ENCODE measurements around the gene PDLIM3.

PDLIM3 gene

DNA sequence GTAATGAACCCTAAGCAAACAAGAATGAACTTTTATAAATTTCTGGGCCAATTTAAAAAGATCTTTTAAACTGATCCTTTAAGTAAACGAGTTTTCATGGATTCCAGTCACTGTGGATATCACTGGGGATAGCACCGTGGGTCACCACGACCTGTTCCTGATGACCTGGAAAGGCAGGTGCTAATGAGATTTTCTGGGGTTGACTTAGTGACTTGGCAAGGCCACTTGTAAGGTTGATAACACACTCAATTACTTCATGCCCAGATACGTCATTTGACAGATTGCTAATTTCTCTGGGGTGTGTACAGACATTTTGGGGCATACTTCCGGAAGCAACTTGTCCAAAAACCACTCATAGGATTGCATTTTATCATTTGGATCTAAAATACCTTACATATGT is 24.5 kb downstream of the PDLIM3 start:
- TF ChIP-seq, protein P1, sequence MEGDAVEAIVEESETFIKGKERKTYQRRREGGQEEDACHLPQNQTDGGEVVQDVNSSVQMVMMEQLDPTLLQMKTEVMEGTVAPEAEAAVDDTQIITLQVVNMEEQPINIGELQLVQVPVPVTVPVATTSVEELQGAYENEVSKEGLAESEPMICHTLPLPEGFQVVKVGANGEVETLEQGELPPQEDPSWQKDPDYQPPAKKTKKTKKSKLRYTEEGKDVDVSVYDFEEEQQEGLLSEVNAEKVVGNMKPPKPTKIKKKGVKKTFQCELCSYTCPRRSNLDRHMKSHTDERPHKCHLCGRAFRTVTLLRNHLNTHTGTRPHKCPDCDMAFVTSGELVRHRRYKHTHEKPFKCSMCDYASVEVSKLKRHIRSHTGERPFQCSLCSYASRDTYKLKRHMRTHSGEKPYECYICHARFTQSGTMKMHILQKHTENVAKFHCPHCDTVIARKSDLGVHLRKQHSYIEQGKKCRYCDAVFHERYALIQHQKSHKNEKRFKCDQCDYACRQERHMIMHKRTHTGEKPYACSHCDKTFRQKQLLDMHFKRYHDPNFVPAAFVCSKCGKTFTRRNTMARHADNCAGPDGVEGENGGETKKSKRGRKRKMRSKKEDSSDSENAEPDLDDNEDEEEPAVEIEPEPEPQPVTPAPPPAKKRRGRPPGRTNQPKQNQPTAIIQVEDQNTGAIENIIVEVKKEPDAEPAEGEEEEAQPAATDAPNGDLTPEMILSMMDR (IDR thresholded peaks at IDR 0.05; ENCODE audit: low read depth, low read length, poor library complexity, severe bottlenecking) = no peak
- TF ChIP-seq EZH2phosphoT487 (IDR thresholded peaks at IDR 0.05; ENCODE audit: borderline replicate concordance, low read length) = no peak
- H3K27me3 ChIP-seq (ENCODE audit: control insufficient read depth, low read length) = peaks cover 19% of the 10 kb centered on the region
- H3K36me3 ChIP-seq (ENCODE audit: control insufficient read depth, low read length) = no peaks in the 10 kb centered on the region

DNA sequence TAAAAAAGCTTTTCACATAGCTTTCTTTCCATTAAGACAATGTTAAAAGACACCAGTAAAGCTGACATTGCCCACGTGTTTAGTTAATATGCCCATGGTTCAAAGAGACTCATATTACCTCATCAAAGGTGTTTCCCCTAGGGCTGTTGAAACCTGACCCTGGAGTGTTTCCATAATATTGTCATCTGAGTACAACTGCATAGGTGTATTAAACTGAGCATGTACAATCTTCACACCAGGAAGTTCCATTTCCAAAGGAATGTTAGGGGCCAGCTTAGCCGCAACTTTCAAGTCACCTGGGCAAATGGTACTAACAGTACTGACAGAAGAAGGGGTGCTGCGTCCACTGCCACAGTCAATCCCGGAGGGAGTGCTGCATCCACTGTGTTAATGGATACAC is 27.1 kb downstream of the PDLIM3 start:
- no peak overlapping the region for H3K4me3 ChIP-seq (ENCODE audit: low read length)
- H3K9me3 ChIP-seq (ENCODE audit: control insufficient read depth, insufficient read depth, low read length) = no peaks in the 10 kb centered on the region
- H3K4me2 ChIP-seq (ENCODE audit: low read length) = no peak overlapping the region
- TF ChIP-seq, protein P1 (IDR thresholded peaks at IDR 0.05; ENCODE audit: low read depth, low read length, poor library complexity, severe bottlenecking) = no peak
- no peak for TF ChIP-seq EZH2phosphoT487 (IDR thresholded peaks at IDR 0.05; ENCODE audit: borderline replicate concordance, low read length)
- no peaks in the 10 kb centered on the region for H3K9me2 ChIP-seq (replicated peaks; ENCODE audit: control insufficient read depth, low read length)
- no peaks in the 10 kb centered on the region for H3K79me2 ChIP-seq (ENCODE audit: control insufficient read depth, low read length)
- H3K27me3 ChIP-seq (ENCODE audit: control insufficient read depth, low read length) = peaks cover 10% of the 10 kb centered on the region
- H3K4me1 ChIP-seq (ENCODE audit: control insufficient read depth, low read length) = no peaks in the 10 kb centered on the region
- no peaks in the 10 kb centered on the region for H4K20me1 ChIP-seq (ENCODE audit: control insufficient read depth, insufficient read depth, low read depth, low read length)
- H3K27ac ChIP-seq (ENCODE audit: low read depth, low read length) = no peak overlapping the region
- no peaks in the 10 kb centered on the region for H3F3A ChIP-seq (ENCODE audit: control insufficient read depth, insufficient read depth)
- H3K36me3 ChIP-seq (ENCODE audit: control insufficient read depth, low read length) = no peaks in the 10 kb centered on the region

More for the DNA sequence above, 24.5 kb downstream of the PDLIM3 start:
- Histone ChIP-seq H3K9me3 (ENCODE audit: control insufficient read depth, insufficient read depth, low read length) (no peaks in the 10 kb centered on the region), H3K79me2 (ENCODE audit: control insufficient read depth, low read length) (no peaks in the 10 kb centered on the region), H4K20me1 (ENCODE audit: control insufficient read depth, insufficient read depth, low read depth, low read length) (no peaks in the 10 kb centered on the region), H3F3A (ENCODE audit: control insufficient read depth, insufficient read depth) (no peaks in the 10 kb centered on the region), H3K4me3 (ENCODE audit: low read length) (no peak overlapping the region), H3K27ac (ENCODE audit: low read depth, low read length) (no peak overlapping the region), H3K9me2 (replicated peaks; ENCODE audit: control insufficient read depth, low read length) (no peaks in the 10 kb centered on the region), H3K4me1 (ENCODE audit: control insufficient read depth, low read length) (no peaks in the 10 kb centered on the region), H3K4me2 (ENCODE audit: low read length) (no peak overlapping the region)

DNA sequence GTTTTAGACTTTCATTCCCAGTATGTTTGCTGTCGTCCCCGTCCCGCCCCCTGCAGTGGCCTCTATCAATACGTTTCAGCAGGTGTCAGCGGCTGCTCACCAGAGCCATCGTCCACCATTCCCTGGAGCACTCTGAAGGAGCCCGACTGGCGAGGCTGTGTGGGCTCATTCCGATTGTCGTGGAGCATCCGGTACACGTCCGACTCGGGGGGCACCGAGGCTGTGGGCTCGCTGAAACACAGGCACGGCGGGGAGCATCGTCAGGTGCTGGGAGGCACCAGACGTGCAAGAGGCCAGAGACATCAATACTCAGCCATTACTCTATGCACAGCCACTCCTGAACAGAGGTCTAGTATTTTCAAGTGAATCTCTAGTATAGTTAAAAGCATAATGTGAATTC is 28.9 kb downstream of the PDLIM3 start:
- Histone ChIP-seq H3K4me2 (ENCODE audit: low read length) (no peak overlapping the region), H4K20me1 (ENCODE audit: control insufficient read depth, insufficient read depth, low read depth, low read length) (no peaks in the 10 kb centered on the region), H3K27ac (ENCODE audit: low read depth, low read length) (no peak overlapping the region), H3K27me3 (ENCODE audit: control insufficient read depth, low read length) (peaks cover 5% of the 10 kb centered on the region), H3K4me1 (ENCODE audit: control insufficient read depth, low read length) (no peaks in the 10 kb centered on the region), H3F3A (ENCODE audit: control insufficient read depth, insufficient read depth) (no peaks in the 10 kb centered on the region), H3K79me2 (ENCODE audit: control insufficient read depth, low read length) (no peaks in the 10 kb centered on the region), H3K9me2 (replicated peaks; ENCODE audit: control insufficient read depth, low read length) (no peaks in the 10 kb centered on the region), H3K36me3 (ENCODE audit: control insufficient read depth, low read length) (no peaks in the 10 kb centered on the region), H3K9me3 (ENCODE audit: control insufficient read depth, insufficient read depth, low read length) (no peaks in the 10 kb centered on the region), H3K4me3 (ENCODE audit: low read length) (no peak overlapping the region)
- TF ChIP-seq, protein P1 (IDR thresholded peaks at IDR 0.05; ENCODE audit: low read depth, low read length, poor library complexity, severe bottlenecking) = no peak
- no peak for TF ChIP-seq EZH2phosphoT487 (IDR thresholded peaks at IDR 0.05; ENCODE audit: borderline replicate concordance, low read length)

All from DOHH2 (cell line).